GM19240 (cell line): ENCODE results near the gene RGMB.

Experiments used
- DNase-seq: peaks from one replicate; pipeline ENCODE4 v3.0.0; 2011; ENCODE audit warnings: low spot score; ENCODE audit not compliant: insufficient read length

Gene RGMB

DNA sequence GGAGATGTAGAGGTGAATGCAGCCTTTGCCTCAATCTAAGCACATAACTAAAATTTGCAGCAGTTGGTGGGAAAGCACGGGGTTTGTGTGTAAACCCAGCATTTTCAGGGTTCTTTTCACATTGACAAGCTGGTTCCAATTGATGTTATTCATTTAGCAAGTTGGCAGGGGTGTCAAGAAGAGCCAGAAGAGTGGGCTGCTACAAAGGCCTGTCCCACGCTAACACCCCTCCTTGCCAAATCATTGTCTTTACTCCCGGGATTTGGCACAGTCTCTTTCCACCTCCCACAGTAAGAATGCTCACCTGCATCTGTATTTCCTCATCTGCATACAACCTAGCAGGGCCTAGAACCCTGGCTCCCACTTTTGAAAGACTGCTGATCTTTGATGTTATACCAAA is 11.8 kb downstream of the RGMB start:
- DNase-seq = no peak

DNA sequence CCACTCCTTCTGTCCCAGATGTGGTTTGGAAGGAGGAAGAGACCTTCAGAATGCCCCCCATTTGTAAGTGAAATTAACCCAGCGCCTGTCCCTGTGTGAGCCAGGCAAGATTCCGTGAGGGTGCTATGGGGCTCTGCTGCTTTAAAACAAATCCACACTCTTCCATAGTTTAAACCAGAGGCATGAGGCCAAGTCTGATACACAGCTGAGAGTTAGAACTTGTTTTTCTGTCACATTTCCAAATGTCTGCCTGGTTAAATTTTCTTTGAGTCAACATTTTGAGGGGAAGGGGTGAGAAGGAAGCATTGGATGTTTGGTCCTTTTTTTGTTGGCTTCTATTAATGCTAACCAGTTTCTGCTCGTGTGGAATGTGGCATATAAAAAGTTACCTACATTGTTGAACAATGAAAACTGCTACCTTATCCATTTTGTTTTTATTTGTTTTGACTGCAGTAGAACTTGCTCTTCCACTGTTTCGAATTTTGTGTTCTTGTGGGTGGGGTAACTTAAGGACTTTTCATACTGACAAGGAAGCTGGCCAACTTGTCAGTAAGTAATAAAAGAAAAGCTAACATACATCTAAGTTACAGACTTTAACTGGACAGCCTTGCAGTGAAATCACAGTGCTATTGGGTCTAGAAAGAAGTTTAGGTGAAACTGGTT is 12.9 kb downstream of the RGMB start:
- no peak for DNase-seq

DNA sequence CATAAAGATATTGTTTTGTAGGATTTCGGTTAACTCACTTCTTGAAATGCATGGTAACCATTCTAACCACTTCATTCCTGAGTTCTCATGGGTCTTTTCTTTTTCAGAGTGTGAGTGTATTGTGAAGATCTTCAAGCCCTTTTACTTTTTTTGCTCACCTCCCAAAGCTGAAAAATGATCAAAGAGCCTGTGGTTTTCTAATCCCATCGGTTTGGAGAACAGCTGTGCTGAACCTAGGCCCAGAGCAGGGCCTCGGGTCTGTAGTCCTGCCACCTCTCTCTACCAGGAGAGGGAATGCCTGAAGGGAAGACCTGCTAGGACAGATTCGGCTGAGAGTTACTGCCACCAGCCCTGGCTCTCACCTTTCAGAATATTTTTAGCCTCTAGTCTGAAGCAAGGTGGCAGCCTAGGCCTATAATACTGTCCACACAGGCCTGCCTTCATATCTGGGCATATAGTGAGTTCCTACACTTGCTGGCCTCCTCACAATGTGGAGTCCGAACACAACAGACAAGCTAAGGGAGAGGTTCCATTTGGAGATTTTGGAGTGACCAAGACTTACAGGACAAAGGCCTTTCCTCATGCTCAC is 13.8 kb downstream of the RGMB start:
- DNase-seq = no peak

DNA sequence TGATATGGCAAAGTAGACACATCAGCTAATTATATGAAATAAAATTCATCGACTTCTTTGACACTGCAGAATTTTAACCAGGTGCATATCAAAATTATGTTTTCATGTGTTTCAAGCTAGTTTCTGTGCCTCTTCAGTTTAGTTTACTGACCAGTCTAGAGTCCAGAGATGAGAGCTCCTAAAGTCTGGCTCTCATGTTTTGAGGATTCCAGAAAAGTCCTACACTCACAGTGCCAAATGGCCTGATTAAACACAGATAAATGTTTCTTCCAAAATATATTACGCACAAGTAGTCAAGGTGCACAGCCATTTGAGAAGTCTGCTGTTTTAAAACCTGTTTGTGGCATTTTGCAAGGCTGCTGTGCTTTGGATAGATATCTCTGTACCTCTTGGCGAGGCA is 15.6 kb downstream of the RGMB start:
- DNase-seq = no peak

DNA sequence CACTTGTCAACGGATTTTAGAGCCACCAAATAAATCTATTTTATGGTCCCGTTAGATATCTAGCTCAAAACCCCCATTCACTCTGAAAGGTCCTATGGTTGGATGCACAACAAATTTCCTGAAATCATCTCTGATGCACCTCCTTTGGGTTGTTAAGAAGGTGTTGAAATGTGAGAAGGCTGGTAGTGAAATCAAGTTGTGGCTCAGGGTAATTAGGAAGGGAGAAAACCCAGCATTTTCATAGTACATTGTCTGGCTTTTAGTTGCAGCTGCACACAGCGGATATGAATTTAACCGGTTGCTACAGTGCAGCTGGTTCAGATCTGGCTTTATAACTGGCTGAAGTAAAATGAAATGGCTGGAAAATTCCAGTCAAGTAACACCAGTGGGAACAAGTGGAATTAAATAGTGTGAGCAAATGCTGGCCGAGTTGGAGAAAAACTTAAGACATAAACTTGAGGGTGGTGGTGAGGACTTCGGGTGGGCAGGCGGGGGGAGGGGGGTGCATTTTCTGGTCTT is 17.6 kb downstream of the RGMB start:
- no peak for DNase-seq

DNA sequence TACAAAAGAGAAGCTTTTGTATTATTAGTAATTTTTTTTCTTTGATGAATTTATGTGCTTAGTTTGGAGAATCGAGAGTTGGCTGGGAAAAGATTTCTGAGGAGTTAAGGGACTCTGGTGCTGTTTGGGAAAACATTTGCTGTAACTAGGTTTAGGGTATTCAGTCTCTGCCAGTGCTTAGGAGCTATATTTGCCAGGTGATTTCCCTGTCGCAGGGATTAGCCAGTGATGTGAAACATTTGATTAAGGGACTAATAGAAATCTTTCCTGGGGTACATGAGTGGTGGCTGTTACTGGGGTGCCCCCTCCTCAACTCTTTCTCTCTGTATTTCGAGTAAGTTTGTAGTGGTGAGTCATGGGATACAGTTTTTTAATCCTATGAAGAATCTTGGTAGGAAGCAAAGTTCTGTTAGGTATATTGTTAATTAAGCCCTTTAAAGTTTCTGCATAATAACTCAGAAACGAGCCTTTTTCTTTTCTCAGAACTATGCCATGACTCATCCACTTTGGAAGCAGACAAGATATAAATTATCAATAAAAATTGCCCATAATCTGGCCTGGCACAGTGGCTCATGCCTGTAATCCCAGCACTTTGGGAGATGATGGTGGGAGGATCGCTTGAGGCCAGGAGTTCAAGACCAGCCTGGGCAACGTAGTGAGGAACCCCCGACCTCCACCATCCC is 18.6 kb downstream of the RGMB start:
- DNase-seq = no peak

DNA sequence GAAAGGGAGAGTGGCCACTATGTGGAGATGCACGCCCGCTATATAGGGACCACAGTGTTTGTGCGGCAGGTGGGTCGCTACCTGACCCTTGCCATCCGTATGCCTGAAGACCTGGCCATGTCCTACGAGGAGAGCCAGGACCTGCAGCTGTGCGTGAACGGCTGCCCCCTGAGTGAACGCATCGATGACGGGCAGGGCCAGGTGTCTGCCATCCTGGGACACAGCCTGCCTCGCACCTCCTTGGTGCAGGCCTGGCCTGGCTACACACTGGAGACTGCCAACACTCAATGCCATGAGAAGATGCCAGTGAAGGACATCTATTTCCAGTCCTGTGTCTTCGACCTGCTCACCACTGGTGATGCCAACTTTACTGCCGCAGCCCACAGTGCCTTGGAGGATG is 19.8 kb downstream of the RGMB start:
- no peak for DNase-seq

DNA sequence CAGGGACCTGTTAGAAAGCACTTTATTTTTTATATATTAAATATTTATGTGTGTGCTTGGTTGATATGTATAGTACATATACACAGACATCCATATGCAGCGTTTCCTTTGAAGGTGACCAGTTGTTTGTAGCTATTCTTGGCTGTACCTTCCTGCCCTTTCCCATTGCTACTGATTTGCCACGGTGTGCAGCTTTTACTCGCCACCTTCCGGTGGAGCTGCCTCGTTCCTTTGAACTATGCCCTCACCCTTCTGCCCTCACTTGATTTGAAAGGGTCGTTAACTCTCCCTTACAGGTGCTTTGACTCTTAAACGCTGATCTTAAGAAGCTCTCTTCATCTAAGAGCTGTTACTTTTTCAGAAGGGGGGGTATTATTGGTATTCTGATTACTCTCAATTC is 20.5 kb downstream of the RGMB start:
- DNase-seq = no peak

DNA sequence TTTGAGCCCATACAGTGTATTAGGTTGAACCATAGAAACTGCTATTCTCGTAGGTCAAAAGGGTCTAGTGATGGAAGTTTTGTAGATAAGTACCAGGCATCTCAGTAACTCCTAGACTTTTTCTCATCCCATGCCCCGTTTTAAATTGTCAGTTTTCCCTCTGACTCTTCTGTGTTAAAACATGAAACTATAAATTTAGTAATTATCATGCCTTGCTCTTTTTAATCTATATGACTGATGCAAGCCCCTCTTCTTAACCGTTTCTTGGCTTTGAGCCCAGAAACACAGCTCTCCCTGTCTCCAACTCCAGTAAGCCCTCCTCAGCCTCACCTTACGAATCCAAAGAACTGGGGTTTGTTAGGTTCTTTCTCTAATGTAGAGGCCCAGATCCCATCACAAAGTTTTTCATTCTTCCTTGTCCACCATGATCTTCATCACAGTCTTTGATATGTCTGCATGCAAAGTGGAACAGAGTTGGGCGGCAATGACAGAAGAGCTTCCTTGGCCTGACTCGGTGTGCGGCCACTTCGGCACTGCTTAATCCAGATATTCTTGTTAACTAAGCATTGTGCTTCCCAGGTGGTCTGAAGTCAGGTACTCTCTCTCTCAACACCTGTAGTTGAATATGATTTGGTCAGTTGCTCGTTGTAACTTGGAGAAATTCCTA is 21.1 kb downstream of the RGMB start:
- DNase-seq = no peak

DNA sequence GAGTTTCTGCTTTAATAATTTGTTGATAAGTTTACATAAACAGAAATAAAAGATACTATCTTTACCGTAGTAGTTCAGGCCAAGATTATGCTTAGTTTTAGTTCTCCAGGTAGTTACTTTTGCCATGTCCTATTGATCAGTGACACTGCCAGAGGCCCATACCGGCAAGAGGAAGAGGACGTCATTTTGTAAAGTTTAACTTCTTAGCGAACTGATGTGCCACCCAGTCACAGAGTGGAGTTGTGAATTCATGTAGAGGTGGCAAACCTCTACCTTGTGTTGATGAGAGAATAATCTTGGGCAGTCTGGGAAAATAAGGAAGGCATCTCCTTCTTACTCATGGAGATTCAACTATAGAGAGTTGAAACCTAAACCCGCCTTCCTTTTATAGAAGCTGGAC is 21.8 kb downstream of the RGMB start:
- no peak for DNase-seq

DNA sequence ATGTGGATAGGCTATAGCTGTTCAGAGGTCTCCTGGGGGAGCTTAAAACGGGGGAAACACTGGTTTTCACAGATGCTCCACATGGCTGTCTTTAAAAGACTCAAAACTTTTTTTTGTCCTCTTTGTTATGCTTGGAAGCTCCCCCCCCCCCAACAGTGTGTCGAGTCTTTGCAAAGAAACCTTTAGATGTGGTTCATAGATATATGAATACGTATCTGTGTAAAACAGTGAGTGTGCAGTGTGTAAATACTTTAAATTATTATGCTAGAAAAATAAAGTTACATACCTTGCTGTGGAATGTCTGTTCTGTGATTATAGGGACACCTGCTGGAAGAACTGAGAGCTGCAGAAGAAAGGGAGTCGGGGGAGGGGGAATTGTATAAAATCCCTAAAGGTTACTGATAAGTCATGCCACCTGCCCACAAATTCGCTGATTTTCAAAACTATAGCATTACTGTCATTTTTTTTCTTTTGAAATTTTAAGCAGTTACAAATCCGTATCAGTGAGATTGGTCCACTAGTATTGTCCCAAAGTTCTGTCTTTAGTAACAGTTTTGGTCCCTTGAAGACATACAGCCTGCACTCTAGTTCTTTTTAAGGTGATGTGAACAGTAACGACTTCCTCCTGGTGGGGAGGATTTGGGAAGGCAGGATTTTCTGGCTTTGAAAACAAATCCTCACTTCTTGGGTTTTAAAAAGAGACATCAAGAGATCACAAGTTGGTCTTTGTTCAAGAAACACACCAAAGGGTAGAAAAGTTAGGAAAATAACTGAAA is 22.9 kb downstream of the RGMB start:
- DNase-seq = peak; percentile 24

DNA sequence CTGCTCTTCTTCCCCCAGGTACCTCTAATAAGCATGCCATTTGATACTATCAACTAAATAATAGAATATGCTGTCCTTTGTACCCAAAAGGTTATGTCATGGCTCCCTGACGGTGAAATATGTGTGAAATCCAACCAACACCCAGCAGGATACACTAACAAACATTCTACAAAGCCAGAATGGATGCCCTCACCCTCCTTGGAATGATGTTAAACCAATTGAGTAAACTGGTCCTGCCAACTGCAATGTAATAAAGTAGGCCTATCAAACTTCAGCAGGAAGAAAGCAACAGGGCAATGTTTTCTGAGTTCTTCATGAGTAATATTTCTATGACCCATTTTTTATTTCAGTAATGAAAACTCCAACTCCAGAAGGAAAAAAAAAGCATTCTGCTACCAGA is 24.9 kb downstream of the RGMB start:
- no peak for DNase-seq

DNA sequence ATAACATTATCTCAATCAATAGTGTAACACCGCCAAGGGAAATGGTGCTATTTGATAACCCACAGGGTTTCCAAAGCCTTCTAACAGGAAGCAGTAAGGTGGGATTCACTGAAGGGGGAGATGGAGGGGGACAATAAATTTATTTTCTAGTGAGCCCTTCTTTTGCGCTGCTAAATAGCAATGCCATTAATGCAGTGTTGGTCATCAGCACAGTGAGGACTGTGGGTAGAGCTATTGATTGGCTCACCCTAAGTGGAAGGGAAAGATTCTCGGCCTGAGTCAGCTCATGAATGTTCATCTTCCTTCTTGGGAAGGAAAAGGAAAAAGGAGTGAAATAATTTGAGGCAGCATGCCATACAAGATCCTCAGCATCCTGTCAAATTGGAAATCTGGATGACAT is 25.4 kb downstream of the RGMB start:
- no peak for DNase-seq

DNA sequence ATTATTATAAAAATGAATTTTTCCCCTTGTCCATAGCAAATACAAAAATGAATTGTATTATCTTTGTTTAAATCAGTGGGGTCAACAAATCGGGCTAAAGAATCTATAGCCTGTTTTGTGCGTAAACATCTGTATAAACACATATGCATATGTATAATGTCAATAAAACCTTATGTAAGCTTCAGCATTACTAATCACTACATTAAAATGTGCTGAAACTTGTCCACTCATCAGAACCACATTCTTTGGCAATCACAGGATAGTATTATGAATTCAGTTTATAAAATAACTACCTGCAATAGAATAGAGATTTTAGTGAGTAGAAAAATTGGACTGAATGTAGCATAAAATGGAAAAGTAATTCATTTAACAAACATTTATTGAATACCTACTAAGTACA is 30.6 kb downstream of the RGMB start:
- no peak for DNase-seq

DNA sequence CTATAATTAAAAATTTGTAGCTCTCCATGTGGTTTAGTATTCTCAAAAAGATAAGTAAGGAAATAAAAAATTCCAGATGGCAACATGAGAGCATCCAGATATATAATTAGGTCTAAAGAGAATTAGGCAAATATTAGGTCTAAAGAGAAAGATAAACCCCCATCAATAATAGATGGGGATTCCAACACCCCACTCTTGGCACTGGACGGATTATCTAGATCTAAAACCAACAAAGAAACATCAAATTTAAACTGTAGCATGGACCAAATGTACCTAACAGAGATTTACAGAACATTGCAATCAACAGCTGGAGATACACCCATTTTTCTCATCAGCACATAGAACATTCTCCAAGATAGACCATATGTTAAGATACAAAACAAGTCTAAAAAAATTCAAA is 31.6 kb downstream of the RGMB start:
- DNase-seq = no peak

DNA sequence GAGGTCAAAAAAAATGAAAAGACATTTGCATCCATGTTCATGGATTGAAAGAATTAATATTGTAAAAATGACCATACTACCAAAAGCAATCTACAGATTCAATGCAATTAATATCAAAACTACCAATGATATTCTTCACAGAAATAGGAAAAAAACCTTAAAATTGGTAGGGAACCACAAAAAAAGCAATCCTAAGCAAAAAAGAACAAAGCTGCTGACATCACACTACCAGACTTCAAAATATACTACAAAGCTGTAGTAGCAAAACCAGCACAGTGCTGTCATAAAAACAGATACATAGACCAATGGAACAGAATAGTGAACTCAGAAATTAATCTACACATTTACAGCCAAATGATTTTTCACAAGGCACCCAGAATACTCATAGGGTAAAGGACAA is 34.3 kb downstream of the RGMB start:
- DNase-seq = no peak

DNA sequence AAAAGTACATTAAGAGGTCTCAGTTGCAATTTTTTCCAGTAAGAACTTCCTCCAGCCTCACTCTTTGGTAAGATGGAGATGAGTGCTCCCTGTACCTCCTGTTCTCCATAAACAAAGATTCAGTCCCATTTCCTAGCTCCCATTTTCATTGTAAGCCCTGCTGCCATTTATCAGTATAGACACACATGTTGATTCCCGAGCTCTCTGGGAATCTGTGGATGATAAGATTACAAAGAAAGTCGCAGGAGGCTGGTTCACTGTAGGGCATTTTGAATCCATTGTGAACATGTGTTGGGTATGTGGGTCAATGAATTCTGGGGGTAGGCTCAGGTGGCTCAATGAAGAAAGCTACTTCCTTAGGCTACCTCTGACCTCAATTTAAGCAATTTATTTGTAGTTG is 36.7 kb downstream of the RGMB start:
- DNase-seq = no peak

DNA sequence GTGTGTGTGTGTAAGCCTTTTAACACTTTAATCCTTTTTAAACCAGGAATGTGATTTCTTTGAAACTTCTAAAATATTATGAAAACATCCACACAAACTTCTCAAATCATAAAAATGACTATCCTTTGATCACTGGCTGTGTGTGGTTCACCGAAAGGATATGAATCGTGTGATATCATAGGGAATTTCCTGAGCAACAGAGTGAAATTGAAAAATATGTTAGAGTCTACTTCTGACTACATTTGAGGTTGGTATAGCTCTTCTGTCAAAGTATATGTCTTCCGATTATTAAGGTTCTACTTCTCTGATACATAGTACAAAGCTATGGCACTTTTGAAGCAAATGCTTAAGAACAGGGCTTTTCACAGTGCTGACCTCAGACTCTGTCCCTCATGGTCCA is 40.3 kb downstream of the RGMB start:
- no peak for DNase-seq

DNA sequence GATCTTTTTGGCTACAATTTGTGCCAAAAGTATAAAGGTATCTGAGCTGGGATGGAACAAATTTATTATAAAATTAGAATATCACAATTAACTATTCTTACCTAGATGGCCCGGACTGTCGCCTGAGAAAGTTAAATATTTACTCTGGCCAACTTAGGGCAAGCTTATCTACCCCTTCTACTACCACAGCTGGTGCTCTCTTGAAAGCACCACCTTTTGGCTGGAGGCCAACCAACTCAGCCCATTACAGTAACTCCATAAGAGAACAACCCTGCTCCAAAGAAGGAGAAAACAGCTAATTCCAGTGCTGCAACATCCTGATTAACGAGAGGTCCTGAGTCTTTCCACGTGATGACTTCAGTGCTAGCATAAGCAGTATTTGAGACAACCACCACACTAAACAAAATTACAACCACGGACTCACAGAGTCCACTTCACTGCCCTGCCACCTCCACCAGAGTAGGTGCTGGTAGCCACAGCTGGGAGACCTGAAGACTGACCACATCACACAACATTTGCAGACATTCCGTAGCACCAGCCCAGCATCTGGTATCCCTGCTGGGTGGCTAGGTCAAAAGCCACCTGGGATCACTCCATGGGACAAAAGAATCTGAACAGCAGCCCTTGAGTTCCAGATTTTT is 43.2 kb downstream of the RGMB start:
- DNase-seq = no peak

DNA sequence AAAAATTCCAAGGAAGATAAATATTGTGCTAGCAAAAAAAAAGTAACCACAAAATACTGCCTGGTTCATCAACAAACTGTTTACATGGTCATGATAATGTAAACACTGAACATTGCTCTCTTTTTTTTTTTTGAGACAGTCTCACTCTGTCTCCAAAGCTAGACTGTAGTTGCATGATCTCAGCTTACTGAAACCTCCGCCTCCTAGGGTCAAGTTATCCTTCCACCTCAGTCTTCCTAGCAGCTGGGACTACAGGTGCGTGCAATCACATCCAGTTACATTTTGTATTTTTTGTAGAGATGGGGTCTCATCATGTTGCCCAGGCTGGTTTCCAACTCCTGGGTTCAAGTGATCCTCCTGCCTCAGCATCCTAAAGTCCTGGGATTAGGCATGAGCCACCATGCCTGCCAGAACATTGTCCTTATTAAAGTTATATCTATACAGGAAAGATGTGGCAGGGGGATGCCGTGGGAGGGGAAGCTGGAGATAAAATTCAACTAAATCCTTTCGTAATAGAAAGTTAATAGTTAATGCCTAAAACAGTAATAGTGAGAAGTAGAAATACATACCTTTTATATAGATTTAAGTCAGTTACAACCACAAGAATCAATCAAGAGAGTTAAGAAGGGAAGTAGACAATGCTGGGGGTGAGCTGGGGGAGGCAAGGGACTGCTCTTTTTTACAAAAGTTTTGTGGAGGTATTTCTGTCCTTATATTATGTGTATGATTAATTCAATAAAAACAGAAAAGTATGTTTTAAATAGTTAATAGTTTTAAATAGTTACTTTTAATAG is 52.3 kb downstream of the RGMB start:
- DNase-seq = no peak
